ENCODE data around the gene TASP1.
"Not testable (repeated sequence)": the region's sequence is repeated elsewhere in the genome, so short reads cannot be mapped to it uniquely, and the experiment has no call there.

TASP1 gene

DNA sequence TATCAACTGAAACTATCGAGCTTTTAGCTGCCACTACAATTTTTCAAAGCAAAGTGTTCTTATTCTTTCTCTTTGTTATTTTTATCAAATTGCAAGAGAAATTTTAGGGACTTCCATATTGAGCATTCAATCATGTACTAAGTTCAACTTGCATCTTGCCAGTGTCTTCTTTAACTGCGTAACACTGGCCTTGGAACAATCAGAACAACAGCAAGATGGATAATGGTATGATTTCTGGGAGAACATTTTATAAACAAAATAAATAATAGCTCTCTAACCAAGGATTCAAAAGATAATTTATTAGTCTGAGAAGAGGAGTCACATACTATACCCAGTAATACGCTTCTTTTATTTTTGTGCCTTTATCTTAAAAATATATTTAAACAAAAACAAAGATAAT is 249.6 kb downstream of the TASP1 start:
- Histone ChIP-seq H3K9ac (ENCODE audit: low read depth, low read length) (no peak overlapping the region), H3K27me3 (ENCODE audit: control insufficient read depth, insufficient read depth, low read length) (no peaks in the 10 kb centered on the region), H3K9me3 (replicated peaks; ENCODE audit: low read length) (no peaks in the 10 kb centered on the region), H3K4me3 (ENCODE audit: low read length) (no peak overlapping the region), H3K4me1 (ENCODE audit: control insufficient read depth, insufficient read depth, low read length) (no peaks in the 10 kb centered on the region), H3K36me3 (ENCODE audit: insufficient read depth, low read length) (no peaks in the 10 kb centered on the region), H3K4me2 (ENCODE audit: low read length) (no peak overlapping the region)

DNA sequence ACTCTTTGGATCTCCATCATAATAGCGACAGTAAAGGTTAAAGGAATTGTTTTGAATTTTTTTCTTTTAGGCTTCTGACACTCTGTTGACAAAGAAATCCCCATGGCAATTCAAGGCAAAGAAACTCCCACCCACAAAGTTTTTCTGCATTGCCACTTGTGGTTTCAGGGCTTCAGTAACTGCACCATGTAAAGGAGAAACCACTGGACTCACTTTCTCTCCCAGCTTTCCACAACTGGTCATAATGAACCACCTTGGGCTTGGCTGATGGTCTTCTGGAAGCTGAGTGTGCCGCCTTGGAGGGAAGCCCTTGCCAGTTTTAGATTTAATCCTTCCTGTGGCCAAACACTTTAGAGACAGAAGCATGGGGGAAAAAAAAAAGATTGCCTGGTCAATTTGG is 254.6 kb downstream of the TASP1 start:
- H3K9me3 ChIP-seq (replicated peaks; ENCODE audit: low read length): no peaks in the 10 kb centered on the region

DNA sequence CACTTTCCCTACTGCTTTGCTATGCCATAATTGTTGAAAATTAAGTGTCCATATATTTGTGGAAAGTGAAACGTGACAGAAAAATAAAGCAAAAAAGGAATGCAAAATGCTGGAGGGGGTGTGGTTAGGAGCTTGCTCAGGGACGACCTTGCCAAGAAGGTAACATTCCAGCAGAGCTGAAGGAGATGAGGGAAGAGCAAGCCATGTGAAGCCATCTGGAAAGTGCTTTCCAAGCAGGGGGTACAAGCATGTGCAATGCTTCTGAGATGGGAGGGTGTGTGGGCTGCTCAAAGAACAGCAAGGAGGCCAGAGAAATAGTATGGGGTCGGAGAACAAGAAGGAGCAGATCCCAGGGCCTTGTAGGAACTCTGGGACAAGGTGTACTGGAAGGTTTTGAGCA is 255.9 kb downstream of the TASP1 start:
- H3K4me1 ChIP-seq (ENCODE audit: control insufficient read depth, insufficient read depth, low read length): no peaks in the 10 kb centered on the region
- no peak overlapping the region for H3K4me3 ChIP-seq (ENCODE audit: low read length)
- no peaks in the 10 kb centered on the region for H3K9me3 ChIP-seq (replicated peaks; ENCODE audit: low read length)
- H3K36me3 ChIP-seq (ENCODE audit: insufficient read depth, low read length): no peaks in the 10 kb centered on the region
- H3K9ac ChIP-seq (ENCODE audit: low read depth, low read length): no peak overlapping the region
- H3K4me2 ChIP-seq (ENCODE audit: low read length): no peak overlapping the region
- H3K27me3 ChIP-seq (ENCODE audit: control insufficient read depth, insufficient read depth, low read length): no peaks in the 10 kb centered on the region

More for the DNA sequence above, 254.6 kb downstream of the TASP1 start:
- Histone ChIP-seq H3K36me3 (ENCODE audit: insufficient read depth, low read length) (no peaks in the 10 kb centered on the region), H3K4me2 (ENCODE audit: low read length) (no peak overlapping the region), H3K27me3 (ENCODE audit: control insufficient read depth, insufficient read depth, low read length) (no peaks in the 10 kb centered on the region), H3K9ac (ENCODE audit: low read depth, low read length) (no peak overlapping the region), H3K4me3 (ENCODE audit: low read length) (no peak overlapping the region), H3K4me1 (ENCODE audit: control insufficient read depth, insufficient read depth, low read length) (no peaks in the 10 kb centered on the region)

DNA sequence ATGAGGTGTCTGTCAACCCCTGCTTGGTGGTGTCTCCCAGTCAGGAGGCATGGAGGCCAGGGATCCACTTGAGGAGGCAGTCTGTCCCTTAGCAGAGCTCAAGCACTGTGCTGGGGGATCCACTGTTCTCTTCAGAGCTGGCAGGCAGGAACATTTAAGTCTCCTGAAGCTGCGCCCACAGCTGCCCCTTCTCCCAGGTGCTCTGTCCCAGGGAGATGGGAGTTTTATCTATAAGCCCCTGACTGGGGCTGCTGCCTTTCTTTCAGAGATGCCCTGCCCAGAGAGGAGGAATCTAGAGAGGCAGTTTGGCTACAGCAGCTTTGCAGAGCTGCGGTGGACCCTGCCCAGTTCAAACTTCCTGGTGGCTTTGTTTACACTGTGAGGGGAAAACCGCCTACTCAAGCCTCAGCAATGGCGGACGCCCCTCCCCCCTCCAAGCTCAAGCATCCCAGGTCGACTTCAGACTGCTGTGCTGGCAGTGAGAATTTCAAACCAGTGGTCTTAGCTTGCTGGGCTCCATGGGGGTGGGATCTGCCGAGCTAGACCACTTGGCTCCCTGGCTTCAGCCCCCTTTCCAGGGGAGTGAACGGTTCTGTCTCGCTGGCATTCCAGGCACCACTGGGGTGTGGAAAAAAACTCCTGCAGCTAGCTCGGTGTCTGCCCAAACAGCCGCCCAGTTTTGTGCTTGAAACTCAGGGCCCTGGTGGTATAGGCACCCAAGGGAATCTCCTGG is 258.1 kb downstream of the TASP1 start:
- not testable (repeated sequence) for H3K4me1 ChIP-seq (ENCODE audit: control insufficient read depth, insufficient read depth, low read length); H3K36me3 ChIP-seq (ENCODE audit: insufficient read depth, low read length); H3K27me3 ChIP-seq (ENCODE audit: control insufficient read depth, insufficient read depth, low read length); H3K9ac ChIP-seq (ENCODE audit: low read depth, low read length); H3K4me3 ChIP-seq (ENCODE audit: low read length); H3K4me2 ChIP-seq (ENCODE audit: low read length); H3K9me3 ChIP-seq (replicated peaks; ENCODE audit: low read length)

DNA sequence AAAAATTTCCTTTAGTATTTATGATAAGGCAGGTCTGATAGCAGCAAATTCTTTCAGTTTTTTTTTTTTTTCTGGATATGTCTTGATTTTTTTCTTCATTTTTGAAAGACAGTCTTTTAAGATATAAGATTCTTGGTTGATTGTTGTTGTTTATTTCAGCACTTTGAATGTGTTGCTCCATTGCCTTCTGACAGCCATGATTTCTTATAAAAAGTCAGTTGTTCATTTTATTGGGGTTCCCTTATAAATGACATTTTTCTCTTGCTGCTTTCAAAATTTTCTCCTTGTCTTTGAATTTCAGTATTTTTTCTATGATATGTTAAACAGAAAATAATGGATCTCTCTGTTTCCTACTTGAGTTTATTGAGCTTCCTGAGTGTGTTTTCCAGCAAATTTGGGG is 265.3 kb downstream of the TASP1 start:
- H3K27me3 ChIP-seq (ENCODE audit: control insufficient read depth, insufficient read depth, low read length): no peaks in the 10 kb centered on the region
- H3K4me1 ChIP-seq (ENCODE audit: control insufficient read depth, insufficient read depth, low read length): no peaks in the 10 kb centered on the region
- H3K36me3 ChIP-seq (ENCODE audit: insufficient read depth, low read length): no peaks in the 10 kb centered on the region
- H3K4me3 ChIP-seq (ENCODE audit: low read length): no peak overlapping the region
- no peaks in the 10 kb centered on the region for H3K9me3 ChIP-seq (replicated peaks; ENCODE audit: low read length)
- no peak overlapping the region for H3K9ac ChIP-seq (ENCODE audit: low read depth, low read length)
- no peak overlapping the region for H3K4me2 ChIP-seq (ENCODE audit: low read length)

DNA sequence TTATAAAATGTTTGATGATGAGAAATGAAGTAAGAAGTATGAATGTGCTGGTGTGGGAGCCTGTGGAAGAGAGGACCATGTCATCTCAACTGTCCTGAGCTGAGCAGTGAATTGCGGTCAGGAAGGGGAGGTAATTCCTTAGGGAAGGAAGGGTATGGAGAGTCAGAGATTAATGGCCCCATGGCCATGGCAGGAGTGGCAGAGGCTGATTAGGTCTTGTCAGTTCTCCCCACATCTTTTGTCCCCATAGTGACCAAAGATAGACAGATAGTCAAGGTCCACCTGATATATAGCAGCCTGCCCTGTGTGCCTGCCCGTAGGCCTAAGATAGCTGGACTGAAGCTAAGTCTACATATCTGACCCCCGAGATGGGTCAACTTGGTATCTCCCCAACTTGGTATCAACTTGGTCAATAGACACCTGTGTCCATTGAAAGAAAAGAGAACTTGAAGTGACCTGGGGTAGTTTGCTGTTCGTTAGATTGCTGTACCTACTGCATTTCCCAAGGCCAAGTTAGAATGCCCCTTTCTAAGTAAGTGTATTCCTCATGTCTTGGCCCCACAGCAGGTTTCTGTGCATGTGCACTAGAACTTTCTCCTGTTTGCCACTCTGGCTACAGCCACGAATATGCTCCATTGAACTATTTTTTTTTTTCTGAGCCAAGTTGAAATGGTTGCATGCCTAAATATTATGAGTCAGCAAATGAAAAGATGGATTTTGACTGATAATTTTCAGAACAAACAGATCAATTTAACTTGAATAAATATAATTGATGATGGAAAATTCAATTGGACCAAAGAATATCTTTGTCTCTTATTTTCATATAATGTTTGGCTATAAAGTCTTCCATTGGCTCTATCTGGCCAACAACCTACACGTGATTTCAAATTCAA is 274.2 kb downstream of the TASP1 start:
- no peaks in the 10 kb centered on the region for H3K36me3 ChIP-seq (ENCODE audit: insufficient read depth, low read length)
- no peaks in the 10 kb centered on the region for H3K4me1 ChIP-seq (ENCODE audit: control insufficient read depth, insufficient read depth, low read length)
- H3K9ac ChIP-seq (ENCODE audit: low read depth, low read length): no peak overlapping the region
- no peak overlapping the region for H3K4me3 ChIP-seq (ENCODE audit: low read length)
- no peaks in the 10 kb centered on the region for H3K27me3 ChIP-seq (ENCODE audit: control insufficient read depth, insufficient read depth, low read length)
- no peak overlapping the region for H3K4me2 ChIP-seq (ENCODE audit: low read length)
- no peaks in the 10 kb centered on the region for H3K9me3 ChIP-seq (replicated peaks; ENCODE audit: low read length)

DNA sequence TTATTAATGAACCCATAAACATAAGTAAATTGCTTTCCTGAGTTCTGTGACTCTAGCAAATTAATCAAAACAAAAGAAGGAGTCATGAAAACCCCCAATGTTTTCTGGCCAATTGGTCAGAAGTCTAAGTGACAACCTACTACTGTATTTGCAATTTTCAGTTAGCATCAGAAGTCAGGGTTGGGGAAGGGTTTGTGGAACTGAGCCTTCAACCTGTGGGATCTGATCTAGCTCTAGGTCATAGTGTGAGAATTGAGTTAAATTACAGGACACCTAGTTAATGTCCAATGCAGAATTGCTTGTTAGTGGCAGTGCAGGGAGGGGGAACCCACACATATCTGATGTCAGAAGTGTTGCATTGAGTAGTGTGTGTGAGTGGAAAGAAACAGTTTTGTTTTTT is 275.3 kb downstream of the TASP1 start:
- no peak overlapping the region for H3K9ac ChIP-seq (ENCODE audit: low read depth, low read length)
- no peak overlapping the region for H3K4me3 ChIP-seq (ENCODE audit: low read length)
- H3K27me3 ChIP-seq (ENCODE audit: control insufficient read depth, insufficient read depth, low read length): no peaks in the 10 kb centered on the region
- no peaks in the 10 kb centered on the region for H3K9me3 ChIP-seq (replicated peaks; ENCODE audit: low read length)
- H3K4me2 ChIP-seq (ENCODE audit: low read length): no peak overlapping the region
- H3K4me1 ChIP-seq (ENCODE audit: control insufficient read depth, insufficient read depth, low read length): no peaks in the 10 kb centered on the region
- H3K36me3 ChIP-seq (ENCODE audit: insufficient read depth, low read length): no peaks in the 10 kb centered on the region

DNA sequence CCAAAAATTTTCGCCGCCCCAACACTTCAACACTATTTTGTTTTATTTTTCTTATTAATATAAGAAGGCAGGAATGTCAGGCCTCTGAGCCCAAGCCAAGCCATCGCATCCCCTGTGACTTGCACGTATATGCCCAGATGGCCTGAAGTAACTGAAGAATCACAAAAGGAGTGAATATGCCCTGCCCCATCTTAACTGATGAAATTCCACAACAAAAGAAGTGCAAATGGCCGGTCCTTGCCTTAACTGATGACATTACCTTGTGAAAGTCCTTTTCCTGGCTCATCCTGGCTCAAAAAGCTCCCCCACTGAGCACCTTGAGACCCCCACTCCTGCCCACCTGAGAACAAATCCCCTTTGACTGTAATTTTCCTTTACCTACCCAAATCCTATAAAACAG is 276.6 kb downstream of the TASP1 start:
- not testable (repeated sequence) for H3K9me3 ChIP-seq (replicated peaks; ENCODE audit: low read length); H3K9ac ChIP-seq (ENCODE audit: low read depth, low read length); H3K4me3 ChIP-seq (ENCODE audit: low read length); H3K4me2 ChIP-seq (ENCODE audit: low read length); H3K4me1 ChIP-seq (ENCODE audit: control insufficient read depth, insufficient read depth, low read length); H3K36me3 ChIP-seq (ENCODE audit: insufficient read depth, low read length); H3K27me3 ChIP-seq (ENCODE audit: control insufficient read depth, insufficient read depth, low read length)

DNA sequence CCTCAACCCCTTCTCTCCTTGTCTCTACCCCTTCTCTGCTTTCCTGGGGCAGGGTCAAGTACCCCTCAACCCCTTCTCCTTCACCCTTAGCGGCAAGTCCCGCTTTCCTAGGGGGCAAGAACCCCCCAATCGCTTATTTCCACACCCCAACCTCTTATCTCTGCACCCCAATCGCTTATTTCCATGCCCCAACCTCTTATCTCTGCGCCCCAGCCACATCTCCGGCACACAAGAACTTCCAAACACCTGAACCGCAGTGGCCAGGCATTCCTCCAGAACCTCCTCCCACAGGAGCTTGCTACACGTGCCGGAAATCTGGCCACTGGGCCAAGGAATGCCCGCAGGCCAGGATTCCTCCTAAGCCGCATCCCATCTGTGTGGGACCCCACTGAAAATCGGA is 279.8 kb downstream of the TASP1 start:
- not testable (repeated sequence) for H3K4me3 ChIP-seq (ENCODE audit: low read length); H3K27me3 ChIP-seq (ENCODE audit: control insufficient read depth, insufficient read depth, low read length); H3K9me3 ChIP-seq (replicated peaks; ENCODE audit: low read length); H3K4me2 ChIP-seq (ENCODE audit: low read length); H3K4me1 ChIP-seq (ENCODE audit: control insufficient read depth, insufficient read depth, low read length); H3K36me3 ChIP-seq (ENCODE audit: insufficient read depth, low read length); H3K9ac ChIP-seq (ENCODE audit: low read depth, low read length)

DNA sequence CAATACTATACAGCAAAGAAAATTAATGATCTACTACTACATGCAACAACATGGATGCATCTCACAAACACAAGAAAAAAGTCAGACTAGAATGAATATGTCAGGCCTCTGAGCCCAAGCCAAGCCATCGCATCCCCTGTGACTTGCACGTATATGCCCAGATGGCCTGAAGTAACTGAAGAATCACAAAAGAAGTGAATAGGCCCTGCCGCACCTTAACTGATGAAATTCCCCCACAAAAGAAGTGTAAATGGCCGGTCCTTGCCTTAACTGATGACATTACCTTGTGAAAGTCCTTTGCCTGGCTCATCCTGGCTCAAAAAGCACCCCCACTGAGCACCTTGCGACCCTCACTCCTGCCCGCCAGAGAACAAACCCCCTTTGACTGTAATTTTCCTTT is 280.9 kb downstream of the TASP1 start:
- H3K27me3 ChIP-seq (ENCODE audit: control insufficient read depth, insufficient read depth, low read length); H3K36me3 ChIP-seq (ENCODE audit: insufficient read depth, low read length); H3K9ac ChIP-seq (ENCODE audit: low read depth, low read length); H3K4me3 ChIP-seq (ENCODE audit: low read length); H3K4me2 ChIP-seq (ENCODE audit: low read length); H3K9me3 ChIP-seq (replicated peaks; ENCODE audit: low read length); H3K4me1 ChIP-seq (ENCODE audit: control insufficient read depth, insufficient read depth, low read length): not testable (repeated sequence)

DNA sequence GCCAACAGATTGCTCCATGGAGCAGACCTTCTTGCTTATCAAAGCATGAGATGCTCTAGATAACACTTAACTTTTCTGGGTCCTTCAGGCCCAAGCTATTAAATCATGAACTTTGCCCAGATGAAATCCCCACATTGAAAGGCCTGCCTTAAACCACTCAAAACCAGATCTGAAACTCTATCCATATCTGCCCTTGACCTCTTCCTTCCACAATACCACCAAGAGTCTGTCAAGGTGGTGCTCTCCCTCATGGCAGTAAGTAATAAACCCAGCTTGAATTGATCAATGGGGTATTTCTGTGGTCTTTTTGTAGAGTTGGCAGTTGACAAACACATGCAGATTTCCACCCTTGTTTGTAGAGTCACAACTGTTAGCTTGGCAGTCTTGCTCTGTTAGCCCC is 282.1 kb downstream of the TASP1 start:
- Histone ChIP-seq H3K27me3 (ENCODE audit: control insufficient read depth, insufficient read depth, low read length) (no peaks in the 10 kb centered on the region), H3K36me3 (ENCODE audit: insufficient read depth, low read length) (no peaks in the 10 kb centered on the region), H3K4me3 (ENCODE audit: low read length) (no peak overlapping the region), H3K4me2 (ENCODE audit: low read length) (no peak overlapping the region), H3K9ac (ENCODE audit: low read depth, low read length) (no peak overlapping the region), H3K4me1 (ENCODE audit: control insufficient read depth, insufficient read depth, low read length) (no peaks in the 10 kb centered on the region), H3K9me3 (replicated peaks; ENCODE audit: low read length) (no peaks in the 10 kb centered on the region)
